Vagina (tissue), 2 donors: ENCODE results near the gene CLEC10A.

ENCODE experiments used
- CTCF ChIP-seq, 3 experiments: fragments of 450-650 bp in 2 of 3; fragments of 200-600 bp in 1 of 3; sonication (generic) in 1 of 3; IDR thresholded peaks; one replicate each; pipeline ENCODE4 v1.5.1; 2017 to 2019; ENCODE audit warnings: antibody characterized with exemption in 3 of 3, mild to moderate bottlenecking in 2 of 3, moderate library complexity in 2 of 3
- POLR2AphosphoS5 ChIP-seq, 2 donors: sonication (generic); formaldehyde crosslinking; IDR thresholded peaks; one replicate each; pipeline ENCODE4 v1.9.0; 2017; ENCODE audit warnings: antibody characterized with exemption in 2 of 2, mild to moderate bottlenecking in 2 of 2, low read depth in 1 of 2; ENCODE audit not compliant: insufficient read depth in 1 of 2

- TF ChIP-seq POLR2AphosphoS5 (IDR thresholded peaks at IDR 0.05; ENCODE audit: insufficient read depth in 1 of 2, low read depth in 1 of 2) (no peak), CTCF (IDR thresholded peaks at IDR 0.05) (no peak)
Observed at GRCh38 chr17:7129311-7129710, 49.3 kb upstream of the CLEC10A start.
